Upper lobe of right lung (tissue), 1 donor: ENCODE data around the gene CDX1. TPM values are rescaled to one million over a fixed set of nuclear protein-coding genes. Genes with fewer than 3 reads are reported as not detected.
A peak's percentile ranks its signal among the peaks of the same experiment; 100 is the strongest.
"Not testable (repeated sequence)": the region's sequence is repeated elsewhere in the genome, so short reads cannot be mapped to it uniquely, and the experiment has no call there.

Experiments
- ATAC-seq: fragments of 200-7000 bp; cut with Tn5 transposase; one replicate; pipeline ENCODE4 v1.9.1; 2020; ENCODE audit warnings: mild to moderate bottlenecking, moderate library complexity
- DNase-seq: peaks from one replicate; pipeline ENCODE4 v3.0.0-alpha.2; 2020
- H3K27ac ChIP-seq: fragments of 200-600 bp; one replicate; pipeline ENCODE4 v1.8.0; 2022
- H3K27me3 ChIP-seq: fragments of 200-600 bp; one replicate; pipeline ENCODE4 v1.8.0; 2022; ENCODE audit warnings: mild to moderate bottlenecking
- H3K36me3 ChIP-seq: fragments of 200-600 bp; one replicate; pipeline ENCODE4 v1.8.0; 2022
- H3K4me1 ChIP-seq: fragments of 200-600 bp; one replicate; pipeline ENCODE4 v1.8.0; 2022
- H3K4me3 ChIP-seq: fragments of 200-600 bp; one replicate; pipeline ENCODE4 v1.8.0; 2022; ENCODE audit warnings: mild to moderate bottlenecking
- H3K9me3 ChIP-seq: fragments of 200-600 bp; one replicate; pipeline ENCODE4 v1.8.0; 2022
- intact Hi-C: fragments of 100-400 bp; cut with DNase I; formaldehyde crosslinking; loops from one replicate; pipeline ENCODE4 v1.11.0; 2022
- total RNA-seq: library from RNA; stranded (reverse); fragmentation: NEBNext Ultra II Directional; extraction: Animal tissue kit (Norgen Biotek cat#: 25700); gene quantifications from one replicate; pipeline ENCODE4 v1.2.1, GENCODE V29; 2021
- TF ChIP-seq, protein P1 (sequence below): fragments of 200-600 bp; IDR thresholded peaks from one replicate; pipeline ENCODE4 v1.8.0; 2022; ENCODE audit warnings: antibody characterized with exemption
- donor health status: DM: no; HTN: yes; CAD: no; lungs with severe emphysema.

Gene CDX1
- total RNA-seq, 1 donor from 2014 or later = not detected

- H3K36me3 ChIP-seq = no peaks in the 10 kb centered on the region
- intact Hi-C loops = no loop called here
- no peak overlapping the region for H3K27ac ChIP-seq
- TF ChIP-seq, protein P1, sequence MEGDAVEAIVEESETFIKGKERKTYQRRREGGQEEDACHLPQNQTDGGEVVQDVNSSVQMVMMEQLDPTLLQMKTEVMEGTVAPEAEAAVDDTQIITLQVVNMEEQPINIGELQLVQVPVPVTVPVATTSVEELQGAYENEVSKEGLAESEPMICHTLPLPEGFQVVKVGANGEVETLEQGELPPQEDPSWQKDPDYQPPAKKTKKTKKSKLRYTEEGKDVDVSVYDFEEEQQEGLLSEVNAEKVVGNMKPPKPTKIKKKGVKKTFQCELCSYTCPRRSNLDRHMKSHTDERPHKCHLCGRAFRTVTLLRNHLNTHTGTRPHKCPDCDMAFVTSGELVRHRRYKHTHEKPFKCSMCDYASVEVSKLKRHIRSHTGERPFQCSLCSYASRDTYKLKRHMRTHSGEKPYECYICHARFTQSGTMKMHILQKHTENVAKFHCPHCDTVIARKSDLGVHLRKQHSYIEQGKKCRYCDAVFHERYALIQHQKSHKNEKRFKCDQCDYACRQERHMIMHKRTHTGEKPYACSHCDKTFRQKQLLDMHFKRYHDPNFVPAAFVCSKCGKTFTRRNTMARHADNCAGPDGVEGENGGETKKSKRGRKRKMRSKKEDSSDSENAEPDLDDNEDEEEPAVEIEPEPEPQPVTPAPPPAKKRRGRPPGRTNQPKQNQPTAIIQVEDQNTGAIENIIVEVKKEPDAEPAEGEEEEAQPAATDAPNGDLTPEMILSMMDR = no peak
- H3K4me3 ChIP-seq = no peak overlapping the region
- no peaks in the 10 kb centered on the region for H3K27me3 ChIP-seq
- no peaks in the 10 kb centered on the region for H3K4me1 ChIP-seq
- DNase-seq (no peak), ATAC-seq (no peak)
- H3K9me3 ChIP-seq = no peaks in the 10 kb centered on the region
These were observed 60.5 kb downstream of the CDX1 start for GRCh38 chr5:150227036-150227435.

DNA sequence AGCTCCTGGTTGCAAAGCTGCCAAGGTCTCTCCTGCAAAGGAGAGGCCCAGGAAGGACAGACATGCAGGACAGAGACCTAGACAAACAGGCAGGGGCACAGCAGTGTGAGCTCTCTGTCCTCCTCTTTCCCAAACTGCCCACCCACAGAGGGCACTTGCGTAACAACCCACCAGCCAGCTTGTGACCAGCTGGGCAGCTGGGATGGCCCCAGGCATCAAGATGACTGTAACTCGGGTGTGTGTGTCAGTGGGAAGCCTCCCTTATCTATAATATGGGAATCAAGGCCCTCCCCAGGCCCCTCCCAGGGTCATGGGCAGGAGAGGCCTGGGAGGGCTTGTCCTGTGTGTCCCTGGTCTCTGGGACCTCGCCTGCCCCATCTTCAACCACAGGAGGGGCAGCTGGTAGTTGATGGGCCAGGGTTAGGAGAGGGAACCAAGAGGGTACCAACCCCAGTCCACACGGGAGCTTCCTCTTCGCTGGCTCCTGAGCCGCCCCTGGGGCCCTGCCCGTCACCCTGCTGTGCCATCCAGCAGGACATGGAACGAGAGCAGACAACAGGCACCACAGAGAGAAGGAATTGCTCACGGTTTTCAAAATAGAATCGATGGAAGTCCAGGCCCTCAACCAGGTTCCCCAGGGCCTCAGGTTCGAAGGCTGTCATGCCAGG, 61.2 kb downstream of the CDX1 start:
- no peaks in the 10 kb centered on the region for H3K9me3 ChIP-seq
- H3K36me3 ChIP-seq = no peaks in the 10 kb centered on the region
- no peaks in the 10 kb centered on the region for H3K27me3 ChIP-seq
- H3K4me1 ChIP-seq = no peaks in the 10 kb centered on the region
- TF ChIP-seq, protein P1 = no peak
- peak; percentile 79 for DNase-seq
- H3K27ac ChIP-seq = no peak overlapping the region
- intact Hi-C loops = no loop called here
- no peak overlapping the region for H3K4me3 ChIP-seq
- peak; percentile 57 for ATAC-seq

- Histone ChIP-seq H3K4me1 (no peaks in the 10 kb centered on the region), H3K9me3 (no peaks in the 10 kb centered on the region), H3K27me3 (no peaks in the 10 kb centered on the region), H3K27ac (no peak overlapping the region), H3K4me3 (no peak overlapping the region), H3K36me3 (no peaks in the 10 kb centered on the region)
- ATAC-seq = no peak
- intact Hi-C loops = no loop called here
- DNase-seq = no peak
- TF ChIP-seq, protein P1 = no peak
These were observed 63.0 kb downstream of the CDX1 start for GRCh38 chr5:150229571-150229970.

DNA sequence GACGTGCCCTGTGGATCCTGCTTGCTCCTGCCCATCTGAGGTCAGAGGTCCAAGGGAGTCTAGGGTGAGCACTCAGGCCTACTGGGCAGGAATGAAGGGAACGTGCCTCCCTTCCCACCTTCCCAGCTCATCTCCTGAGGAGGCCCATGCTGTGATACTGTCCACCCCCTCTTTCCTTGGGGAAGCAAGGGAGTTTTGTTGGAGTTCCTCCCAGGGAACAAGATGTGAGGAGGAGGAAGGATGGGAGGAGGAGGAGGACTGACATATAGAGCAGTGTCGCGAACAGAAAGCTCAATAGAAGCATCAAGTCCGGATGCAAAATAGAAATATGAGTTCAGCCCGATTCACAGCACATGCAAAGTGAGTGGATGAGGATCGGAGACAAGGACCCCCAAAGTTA, 64.3 kb downstream of the CDX1 start:
- Histone ChIP-seq H3K36me3 (no peaks in the 10 kb centered on the region), H3K4me3 (no peak overlapping the region), H3K27me3 (no peaks in the 10 kb centered on the region), H3K9me3 (no peaks in the 10 kb centered on the region), H3K27ac (no peak overlapping the region), H3K4me1 (no peaks in the 10 kb centered on the region)
- no peak for ATAC-seq
- intact Hi-C loops = no loop called here
- no peak for DNase-seq
- TF ChIP-seq, protein P1 = no peak

- H3K4me1 ChIP-seq, H3K27ac ChIP-seq, ATAC-seq, H3K36me3 ChIP-seq, DNase-seq, H3K9me3 ChIP-seq, H3K4me3 ChIP-seq, H3K27me3 ChIP-seq, intact Hi-C loops: not testable (repeated sequence)
These were observed 67.1 kb downstream of the CDX1 start for GRCh38 chr5:150233706-150234105.

Other genes starting within 250 kb of the CDX1 start
- 0.09 TPM for gene PDE6A, start 222.0 kb upstream of the CDX1 start, total RNA-seq
- 18.9 TPM for gene SLC26A2, start 206.0 kb upstream of the CDX1 start, total RNA-seq
- gene TIGD6, start 166.1 kb upstream of the CDX1 start, total RNA-seq = 4.0 TPM
- 33.7 TPM for gene HMGXB3, start 166.0 kb upstream of the CDX1 start, total RNA-seq
- gene CSF1R, start 80.2 kb upstream of the CDX1 start, total RNA-seq = 48.7 TPM
- 120 TPM for gene PDGFRB, start 10.9 kb upstream of the CDX1 start, total RNA-seq
- gene SLC6A7, start 23.3 kb downstream of the CDX1 start, total RNA-seq = not detected
- 1.5 TPM for gene CAMK2A, start 123.0 kb downstream of the CDX1 start, total RNA-seq
- gene ARSI, start 136.1 kb downstream of the CDX1 start, total RNA-seq = 4.0 TPM
- gene TCOF1, start 190.9 kb downstream of the CDX1 start, total RNA-seq = 31.1 TPM
- gene CD74, start 246.1 kb downstream of the CDX1 start, total RNA-seq = 2,961 TPM